Activated gamma-delta T cell (primary cell): ENCODE measurements around the gene GNG14.
A peak's percentile ranks its signal among the peaks of the same experiment; 100 is the strongest.
"Not testable (repeated sequence)": the region's sequence is repeated elsewhere in the genome, so short reads cannot be mapped to it uniquely, and the experiment has no call there.

Experiments
- DNase-seq: peaks from one replicate; lab custom pipeline; 2025; lab: John Stamatoyannopoulos, UW

GNG14 gene

DNA sequence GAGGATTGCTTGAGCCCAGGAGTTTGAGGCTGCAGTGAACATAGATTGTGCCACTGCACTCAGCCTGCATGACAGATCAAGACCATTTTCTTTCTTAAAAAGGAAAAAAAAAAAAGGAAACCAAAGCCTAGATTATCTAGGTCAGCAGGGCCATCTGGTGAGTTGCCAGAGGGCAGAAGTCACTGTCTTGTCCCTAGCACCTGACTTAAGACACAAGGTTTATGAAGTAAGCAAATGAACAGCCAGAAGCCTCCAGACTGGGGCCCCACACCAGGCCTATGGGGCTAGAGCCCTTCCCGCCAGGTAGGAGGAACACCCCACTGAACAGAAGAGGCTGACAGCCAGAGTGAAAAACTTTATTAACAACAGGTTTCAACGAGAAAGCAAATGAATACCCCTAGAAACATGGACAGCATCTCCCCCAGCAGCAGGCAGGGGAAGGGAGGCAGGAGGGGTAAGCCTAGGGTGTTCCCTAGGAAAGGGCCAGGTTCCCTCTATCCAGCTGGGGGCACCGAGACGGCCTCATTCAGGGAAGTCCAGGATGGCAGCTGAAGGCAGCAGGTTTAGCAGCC is 20.0 kb upstream of the GNG14 start:
- DNase-seq, result no peak

DNA sequence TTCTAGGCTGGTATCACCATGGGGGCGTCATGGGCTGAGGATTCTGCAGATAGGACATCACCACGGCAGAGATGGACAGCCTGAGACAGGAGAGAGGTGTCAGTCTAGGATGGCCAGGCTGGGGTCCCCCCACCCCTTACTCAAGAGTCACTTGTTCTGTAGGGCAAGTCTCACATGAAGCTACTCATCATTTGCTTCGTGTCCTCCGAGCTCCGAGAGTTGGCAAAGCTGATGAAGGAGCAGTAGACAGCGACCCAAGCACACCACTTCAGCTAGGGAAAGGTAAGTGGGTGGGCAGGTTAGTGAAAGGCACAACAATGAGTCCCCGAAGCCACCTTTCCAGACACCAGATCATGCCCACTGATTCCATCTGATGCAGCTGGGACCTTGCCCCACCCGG is 19.5 kb upstream of the GNG14 start:
- DNase-seq, result no peak

DNA sequence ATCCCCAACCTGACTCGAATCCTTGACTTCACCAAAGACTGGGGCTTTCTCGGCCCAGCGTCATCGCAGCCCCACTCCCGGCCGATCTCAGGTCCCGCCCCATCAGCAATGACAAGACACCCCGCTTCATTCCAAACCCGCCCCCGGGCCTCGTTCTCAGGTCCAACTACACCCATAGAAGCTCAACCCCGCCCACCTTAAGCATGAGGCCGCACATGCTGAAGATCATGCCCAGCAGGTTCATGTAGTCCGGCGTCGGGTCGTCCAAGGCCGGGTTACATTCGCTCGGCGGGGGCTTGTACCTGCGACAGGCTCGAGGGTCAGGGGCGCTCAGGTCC is 18.9 kb upstream of the GNG14 start:
- DNase-seq, result peak; percentile 33

DNA sequence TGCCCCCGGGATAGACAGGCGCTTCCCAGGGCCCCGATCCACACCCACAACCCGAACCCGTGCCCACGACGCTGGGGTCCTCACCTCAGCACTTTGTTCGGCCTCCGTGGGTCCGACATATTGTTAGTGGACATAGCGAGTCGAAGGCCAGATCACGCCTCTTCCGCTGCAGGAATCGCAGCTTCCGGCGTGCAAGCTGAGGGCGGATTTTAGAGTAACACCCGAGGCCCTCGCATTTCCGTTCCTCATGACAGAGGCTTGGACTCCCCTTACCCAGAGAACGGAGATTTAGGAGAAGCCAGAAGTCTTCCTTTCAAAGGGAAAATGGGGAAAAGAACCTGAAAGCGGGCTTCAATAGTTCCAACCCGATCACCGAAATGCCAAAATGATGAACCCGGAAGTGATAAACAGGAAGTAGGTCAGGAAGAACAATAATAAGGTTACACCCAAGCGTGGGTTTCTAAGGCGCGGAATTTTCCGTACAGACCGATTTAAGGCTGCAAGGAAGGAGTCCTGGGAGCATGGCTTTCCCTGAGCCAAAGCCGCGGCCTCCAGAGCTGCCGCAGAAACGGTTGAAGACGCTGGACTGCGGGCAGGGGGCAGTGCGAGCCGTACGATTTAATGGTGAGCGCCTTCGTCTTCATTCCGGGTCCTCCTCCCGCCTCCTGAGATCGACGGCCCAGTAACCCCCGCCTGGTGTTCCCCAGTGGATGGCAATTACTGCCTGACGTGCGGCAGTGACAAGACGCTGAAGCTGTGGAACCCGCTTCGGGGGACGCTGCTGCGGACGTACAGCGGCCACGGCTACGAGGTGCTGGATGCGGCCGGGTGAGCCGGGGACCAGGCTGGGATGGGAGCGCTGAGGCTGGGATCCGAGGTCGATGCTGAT is 18.3 kb upstream of the GNG14 start:
- no peak for DNase-seq

DNA sequence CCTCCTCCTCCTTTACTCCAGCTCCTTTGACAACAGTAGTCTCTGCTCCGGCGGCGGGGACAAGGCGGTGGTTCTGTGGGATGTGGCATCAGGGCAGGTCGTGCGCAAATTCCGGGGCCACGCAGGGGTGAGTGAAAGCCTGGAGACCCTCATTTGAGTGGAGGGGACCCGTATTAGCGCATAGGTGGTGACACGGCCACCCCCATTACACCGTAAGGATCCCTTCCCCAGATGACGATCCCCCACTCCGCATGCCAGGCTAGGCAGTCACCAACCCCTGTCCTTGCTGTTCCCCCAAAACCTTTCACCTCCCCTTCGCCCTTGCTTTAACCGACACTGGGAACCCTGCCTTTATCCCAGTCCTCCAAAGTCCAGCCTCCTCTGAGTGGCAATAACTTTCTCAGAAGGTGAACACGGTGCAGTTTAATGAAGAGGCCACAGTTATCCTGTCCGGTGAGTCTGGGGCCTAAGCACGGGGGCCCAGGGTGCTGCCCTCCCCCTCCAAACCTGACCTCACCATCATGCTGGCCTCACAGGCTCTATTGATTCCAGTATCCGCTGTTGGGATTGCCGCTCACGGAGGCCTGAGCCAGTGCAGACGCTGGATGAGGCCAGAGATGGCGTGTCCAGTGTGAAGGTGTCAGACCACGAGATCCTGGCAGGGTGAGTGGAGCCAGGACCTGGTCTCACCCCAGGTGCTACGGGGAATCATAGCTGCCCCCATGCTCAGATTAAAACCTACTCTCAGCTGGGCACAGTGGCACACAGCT is 17.5 kb upstream of the GNG14 start:
- no peak for DNase-seq

DNA sequence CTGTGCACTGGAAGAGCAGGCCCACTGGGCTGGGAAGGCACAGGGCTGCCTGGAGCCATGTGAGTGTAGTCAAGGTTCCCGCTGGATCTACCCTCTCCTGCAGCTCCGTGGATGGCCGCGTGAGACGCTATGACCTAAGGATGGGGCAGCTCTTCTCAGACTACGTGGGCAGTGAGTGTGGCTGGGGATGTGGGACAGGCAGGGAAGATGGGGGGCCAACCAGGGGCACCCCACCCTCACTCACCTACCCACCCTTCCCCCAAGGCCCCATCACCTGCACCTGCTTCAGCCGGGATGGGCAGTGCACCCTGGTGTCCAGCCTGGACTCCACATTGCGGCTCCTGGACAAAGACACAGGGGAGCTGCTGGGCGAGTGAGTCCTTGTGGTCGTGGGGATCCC is 15.1 kb upstream of the GNG14 start:
- DNase-seq, result no peak

DNA sequence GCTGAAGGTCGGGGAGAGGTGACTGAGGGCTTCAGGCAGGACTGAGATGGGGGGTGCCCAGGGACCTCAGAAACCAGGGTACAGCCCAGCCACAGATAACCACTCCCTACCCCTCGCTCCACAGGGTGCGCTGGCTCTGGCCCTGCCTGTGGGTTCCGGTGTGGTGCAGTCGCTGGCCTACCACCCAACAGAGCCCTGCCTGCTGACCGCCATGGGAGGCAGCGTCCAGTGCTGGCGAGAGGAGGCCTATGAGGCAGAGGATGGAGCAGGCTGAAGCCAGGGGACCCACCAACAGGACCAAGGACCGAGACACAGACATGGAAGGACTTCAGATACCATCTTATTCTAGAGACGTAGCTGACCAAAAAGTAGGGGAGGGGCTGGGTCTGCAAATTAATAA is 12.4 kb upstream of the GNG14 start:
- no peak for DNase-seq

DNA sequence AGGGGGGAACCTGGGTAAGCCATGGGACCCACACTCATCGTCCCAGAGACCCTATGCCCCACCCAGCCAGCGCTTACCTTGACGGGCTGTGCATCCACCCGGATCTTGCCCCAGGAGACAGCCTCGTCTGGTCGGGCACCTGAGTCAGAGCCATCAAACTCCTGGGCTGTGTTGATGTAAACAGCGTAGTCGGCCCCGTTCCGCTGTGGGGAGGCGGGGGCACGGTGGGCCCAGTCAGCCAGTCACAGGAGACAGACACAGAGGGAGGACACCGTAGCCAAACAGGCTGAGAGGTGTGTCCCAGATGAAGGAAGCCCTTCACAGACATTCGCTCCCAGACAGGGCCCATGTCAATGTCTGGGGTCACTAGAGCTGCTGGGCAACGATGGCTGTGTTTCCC is 11.9 kb upstream of the GNG14 start:
- no peak for DNase-seq

DNA sequence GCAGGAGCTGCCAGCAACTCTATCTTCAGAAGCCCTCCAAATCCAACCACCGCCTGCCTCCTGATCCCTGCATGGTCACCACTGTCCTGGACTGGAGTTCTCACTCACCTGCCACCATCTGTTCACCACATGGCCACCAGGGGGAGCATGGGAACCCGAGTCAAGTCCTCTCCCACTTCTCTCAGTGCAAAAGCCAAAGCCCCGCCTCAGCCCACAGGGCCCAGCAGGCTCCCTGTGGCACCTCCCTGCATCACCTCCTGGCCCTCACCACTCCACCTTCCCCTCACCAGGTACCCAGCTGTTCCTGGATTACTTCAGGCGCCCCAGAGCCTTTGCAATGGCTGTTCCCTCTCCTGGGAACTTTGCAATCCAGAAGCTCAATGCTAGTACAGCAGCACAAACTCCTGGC is 11.4 kb upstream of the GNG14 start:
- DNase-seq, result no peak

DNA sequence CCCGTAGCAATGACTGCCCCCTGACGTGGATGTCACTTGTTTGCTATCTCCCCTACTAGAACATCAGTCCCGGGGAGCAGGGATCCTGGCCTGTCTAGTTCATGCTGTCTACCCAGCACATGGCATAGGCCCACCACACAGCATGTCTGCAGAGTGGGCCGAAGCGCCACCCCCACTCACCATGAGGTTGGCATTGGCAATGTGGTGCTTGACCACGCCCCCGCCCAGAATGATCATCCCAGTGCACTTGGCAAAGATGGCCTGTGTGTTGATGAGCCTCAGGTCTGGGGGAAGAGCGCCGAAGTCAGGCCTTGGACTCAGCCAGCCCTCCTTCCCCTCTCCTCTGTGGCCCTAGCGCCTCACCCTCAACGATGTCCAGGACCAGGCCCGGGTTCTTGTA is 10.9 kb upstream of the GNG14 start:
- no peak for DNase-seq

DNA sequence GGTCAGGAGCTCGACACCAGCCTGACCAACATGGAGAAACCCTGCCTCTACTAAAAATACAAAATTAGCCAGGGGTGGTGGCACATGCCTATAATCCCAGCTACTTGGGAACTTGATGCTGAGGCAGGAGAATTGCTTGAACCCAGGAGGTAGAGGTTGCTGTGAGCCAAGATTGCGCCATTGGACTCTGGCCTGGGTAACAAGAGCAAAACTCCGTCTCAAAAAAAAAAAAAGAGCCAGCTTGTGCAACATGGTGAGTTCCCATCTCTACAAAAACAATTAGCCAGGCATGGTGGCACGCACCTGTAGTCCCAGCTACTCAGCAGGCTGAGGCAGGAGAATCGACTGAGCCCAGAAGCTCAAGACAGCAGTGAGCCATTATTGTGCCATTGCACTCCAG is 9.8 kb upstream of the GNG14 start:
- DNase-seq, result not testable (repeated sequence)

DNA sequence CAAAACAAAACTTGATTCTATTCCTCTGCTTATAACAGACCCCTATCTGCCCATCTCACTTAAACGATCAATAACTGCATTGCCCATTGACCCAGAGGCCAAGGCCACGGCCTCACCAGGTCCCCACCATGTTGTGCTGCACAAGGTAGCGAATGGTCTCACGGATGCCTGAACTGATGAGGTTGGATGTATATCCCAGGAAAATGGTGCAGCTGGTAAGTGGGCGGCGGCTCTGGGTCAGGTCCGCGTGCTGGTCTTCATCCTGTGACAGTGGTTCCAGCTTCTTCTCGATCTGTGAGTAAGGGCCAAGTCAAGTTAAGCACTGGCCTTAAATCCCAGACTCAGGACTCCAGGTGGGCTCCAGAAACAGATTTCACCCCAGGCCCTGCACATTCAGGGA is 7.8 kb upstream of the GNG14 start:
- no peak for DNase-seq

DNA sequence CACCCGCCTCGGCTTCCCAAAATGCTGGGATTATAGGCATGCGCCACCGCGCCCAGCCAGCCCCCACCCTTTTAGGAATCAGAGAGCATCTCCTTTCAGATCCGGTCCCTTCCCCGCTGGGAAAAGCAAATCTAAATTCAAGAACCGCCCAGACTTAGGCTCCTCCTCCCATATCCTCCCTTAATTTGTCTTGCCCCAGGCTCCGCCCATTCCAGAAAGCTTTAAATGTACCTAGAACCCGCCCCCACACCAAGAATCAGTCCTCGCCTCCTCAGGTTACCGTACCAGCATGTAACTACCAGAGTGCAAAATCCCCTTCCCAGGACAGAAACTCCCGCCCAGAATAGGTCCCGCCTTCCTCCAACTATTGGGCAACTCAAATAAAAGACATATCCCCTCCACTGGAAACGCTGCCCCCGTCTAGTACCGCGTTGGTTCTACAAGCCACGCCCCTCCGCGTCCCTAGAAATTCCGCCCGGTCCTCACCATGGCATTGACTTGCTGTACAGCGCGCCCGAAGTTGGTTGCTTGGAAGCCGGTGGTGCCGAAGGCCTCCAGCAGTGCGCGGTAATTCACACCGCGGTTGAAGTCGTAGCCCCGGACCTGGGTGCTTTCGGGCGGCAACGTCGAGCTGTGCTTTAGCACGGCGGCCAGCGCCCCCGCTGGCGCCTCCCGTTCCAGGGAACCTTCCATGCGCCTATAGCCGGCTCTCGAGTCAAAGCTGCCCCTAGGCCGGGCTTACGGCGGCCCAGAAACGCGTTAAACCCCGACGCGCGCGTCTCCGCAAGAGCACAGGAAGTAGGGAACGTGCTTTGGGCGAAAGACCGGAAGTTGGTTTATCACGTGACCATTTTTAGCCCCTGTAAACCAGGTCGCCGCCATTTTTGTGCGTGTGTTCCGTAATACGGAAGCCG is 6.5 kb upstream of the GNG14 start, which contains the start of gene DHPS:
TSS of gene DHPS (minus strand) at position 807 of the 914 bp plus-strand sequence. CDS start at position 693, 114 bp downstream.
- DNase-seq, result peak; percentile 47

DNA sequence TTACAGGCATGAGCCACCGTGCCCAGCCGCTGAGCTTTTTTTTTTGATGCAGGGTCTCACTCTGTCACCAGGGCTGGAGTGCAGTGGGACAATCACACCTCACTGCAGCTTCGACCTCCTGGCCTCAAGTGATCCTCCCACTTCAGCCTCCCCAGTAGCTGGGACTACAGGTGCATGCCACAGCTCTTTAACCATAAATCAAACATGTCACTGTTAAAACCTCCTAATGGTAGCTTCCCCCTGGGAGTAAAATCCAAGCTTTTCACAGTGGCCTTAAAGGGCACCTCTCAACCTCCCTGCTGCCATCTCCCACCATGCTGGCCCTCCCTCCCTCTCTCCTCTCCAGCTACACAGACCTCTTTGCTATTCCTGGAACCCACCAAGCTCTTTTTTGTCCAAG is 2.0 kb upstream of the GNG14 start:
- no peak for DNase-seq

DNA sequence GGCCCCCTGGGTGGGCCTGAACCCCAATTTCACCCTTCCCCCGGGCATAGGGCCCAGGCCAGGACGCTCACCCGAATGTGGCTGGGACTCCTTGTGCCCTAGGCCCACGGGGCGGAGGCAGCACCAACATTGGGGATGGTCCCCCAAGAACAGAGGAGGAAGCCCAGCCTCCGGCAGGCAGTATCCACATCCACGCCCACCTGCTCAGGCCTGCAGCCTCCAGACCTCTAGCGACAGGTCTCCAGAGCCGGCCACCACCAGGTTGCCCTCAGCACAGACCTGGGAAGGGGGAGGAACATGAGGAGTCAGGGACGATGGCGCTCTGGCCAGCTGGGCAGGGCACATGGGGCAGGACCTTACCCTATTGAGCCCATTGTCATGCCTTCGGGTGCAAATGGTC is 1.2 kb downstream of the GNG14 start:
- no peak for DNase-seq

DNA sequence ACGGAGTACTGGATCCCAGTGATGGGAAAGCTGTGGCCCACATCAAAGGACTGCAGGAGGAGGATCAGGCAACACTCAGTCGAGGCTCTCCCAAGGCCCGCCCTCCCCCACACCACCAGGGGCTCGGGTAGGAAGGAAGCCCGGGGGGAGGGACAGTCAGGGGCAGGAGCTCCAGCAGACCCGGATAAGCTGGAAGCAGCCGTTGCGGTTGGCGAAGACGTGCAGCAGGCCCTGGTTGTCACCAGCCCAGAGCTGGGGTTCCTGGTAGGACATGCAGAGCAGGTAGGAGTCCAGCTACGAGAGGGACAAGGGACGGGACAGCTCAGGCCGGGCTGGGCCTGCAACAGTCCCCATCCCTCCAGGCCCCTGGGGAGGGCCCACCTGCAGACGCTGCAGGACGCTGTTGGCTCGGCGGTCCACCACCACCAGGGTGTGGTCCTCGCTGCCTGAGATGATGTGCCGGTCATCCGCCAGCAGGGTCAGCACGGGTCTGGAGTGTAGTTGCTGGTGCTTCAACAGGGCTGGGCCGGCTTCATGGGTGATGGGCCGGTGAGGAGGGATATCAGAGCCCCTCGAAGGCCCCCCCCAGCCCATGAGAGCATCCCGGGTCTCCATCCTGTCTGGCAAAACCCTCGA is 1.9 kb downstream of the GNG14 start:
- DNase-seq, result no peak

DNA sequence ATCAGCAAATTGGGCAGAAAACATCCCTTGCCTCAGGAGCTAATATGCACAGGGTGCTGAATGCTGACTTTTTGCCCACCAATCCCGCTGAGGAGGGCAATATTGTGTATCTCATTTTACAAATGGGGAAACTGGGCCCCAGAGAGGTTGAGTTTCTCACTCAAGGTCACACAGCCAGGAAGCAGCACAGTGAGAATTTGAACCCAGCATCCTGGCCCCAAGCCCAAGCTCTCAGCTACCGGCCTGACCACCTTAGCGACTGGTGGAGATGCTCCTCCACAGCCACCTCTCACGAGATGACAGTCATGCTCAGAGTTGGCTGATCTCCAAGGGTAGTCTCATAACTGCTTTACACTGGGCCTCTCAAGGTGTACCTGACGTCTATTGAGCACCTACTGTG is 5.2 kb downstream of the GNG14 start:
- DNase-seq, result no peak

DNA sequence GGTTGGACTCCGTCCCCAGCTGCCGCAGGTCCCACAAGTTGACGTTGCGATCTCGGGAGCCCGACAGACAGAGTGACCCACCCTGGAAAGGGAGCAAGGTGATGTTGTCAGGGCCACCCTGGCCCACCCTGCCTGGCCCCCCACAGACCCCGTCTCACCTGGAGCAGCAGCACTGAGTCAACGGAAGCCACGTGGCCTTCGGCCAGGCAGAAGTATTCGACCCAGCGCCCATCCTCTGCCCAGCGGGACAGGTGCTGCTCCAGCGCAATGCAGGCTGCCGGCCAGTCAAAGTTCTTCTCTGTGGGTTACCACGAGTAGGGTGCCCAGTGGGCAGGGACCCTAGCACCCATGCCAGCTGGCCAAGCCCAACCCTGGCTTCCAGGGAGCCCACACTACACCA is 6.8 kb downstream of the GNG14 start:
- no peak for DNase-seq

DNA sequence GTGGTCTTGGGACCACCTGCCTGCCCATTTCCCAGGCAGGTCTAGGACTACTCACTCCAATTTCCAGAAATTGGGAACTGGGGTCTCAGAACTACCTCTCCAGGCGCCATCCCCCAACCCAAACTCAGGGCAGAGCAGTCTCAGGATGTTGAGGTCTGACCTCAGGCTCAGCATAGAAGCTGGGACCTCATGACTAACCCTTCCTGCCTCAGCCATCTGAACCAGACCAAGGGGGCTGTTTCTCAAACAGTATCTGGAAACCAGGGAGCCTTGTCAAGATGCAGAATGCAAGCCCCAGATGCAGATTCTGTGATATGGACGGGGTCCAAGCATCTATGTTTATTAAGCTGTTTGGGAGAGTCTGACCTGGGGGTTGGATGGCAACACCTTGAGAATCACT is 7.3 kb downstream of the GNG14 start:
- no peak for DNase-seq

DNA sequence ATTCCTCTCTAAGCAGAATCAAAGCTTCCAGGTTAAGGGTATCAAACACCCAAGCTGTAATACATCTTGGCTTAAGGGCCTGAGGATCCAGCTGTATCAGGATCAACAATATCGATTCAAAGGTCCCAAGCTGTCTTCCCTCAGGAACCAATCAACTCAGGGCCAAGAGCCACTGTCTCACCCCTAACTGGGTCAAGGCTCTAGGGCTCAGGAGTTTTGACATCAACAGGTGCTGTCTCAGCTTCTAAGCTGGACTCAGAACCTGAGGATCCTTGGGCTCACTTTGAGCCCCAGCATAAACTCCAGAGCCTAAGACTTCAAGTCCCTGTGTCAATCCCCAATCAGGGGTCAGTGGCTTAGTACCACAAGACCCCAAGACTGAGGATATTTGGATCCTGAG is 7.7 kb downstream of the GNG14 start:
- no peak for DNase-seq

DNA sequence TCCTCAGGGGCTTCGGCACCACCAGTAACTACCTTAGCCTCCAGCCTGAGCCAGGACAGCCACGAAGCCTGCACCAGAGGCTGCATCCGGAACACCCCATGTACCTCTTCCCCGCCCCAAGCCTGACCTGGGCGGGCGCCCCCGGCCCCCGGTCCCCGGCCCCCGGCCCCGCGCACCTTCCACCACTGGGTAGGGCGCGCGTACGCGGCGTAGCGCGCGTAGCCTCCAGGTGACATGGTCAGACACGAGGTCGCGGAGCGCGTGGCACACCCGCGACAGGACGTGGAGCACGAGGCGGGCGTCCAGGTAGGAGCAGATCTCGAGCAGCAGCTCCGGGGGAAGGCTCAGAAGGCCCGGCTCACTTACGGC is 8.2 kb downstream of the GNG14 start:
- no peak for DNase-seq
